GM21447 (cell line): ENCODE data around the gene ZNF512B.
"Not testable (repeated sequence)": the region's sequence is repeated elsewhere in the genome, so short reads cannot be mapped to it uniquely, and the experiment has no call there.

Experiments used
- ATAC-seq: cut with Tn5 transposase; IDR thresholded peaks from one replicate; pipeline ENCODE4 v1.9.1; 2021; ENCODE audit not compliant: unreplicated experiment

The ZNF512B gene

DNA sequence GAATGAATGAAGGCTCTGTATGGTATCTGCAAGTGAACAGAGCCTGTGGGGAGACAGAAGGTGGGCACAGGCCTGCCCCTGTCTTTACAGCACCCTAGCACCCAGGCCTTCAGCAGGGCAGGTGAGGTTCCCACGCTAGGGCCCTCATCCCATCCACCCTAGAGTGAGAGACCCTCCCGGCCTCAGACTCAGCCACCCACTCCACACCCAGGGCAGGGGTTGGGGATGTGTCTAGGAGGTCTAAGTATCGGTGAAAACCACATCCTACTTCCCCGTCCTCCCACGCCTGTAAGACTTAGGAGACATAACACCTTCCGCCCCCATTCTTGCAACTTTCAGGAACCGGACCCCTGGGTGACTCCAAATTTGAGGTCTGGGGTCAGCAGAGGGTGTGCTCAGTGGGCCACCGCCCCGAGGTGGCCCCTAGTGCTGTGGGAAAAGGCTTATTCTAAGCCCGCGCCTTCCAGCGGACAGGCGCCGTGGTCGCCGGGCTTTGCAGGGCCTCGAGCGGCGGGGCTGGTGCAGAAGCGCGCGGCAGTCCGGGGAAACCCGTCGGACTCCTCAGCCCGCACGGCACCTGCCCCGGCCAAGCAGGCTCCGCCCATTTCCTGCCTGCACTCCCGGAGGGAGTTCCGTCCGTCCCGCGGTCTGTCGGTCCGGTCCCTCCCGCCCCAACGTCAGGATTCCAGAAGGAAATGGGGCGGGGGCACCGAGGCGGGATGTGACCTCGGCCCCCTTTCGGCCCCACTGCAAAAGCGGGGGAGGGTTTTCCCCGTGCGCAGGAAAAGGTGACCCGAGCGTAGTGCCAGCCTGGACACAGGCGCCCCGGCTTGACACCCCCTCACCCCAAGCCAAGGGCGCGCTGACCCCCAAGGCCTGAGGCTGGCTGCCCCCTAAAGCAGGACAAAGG is 8.8 kb upstream of the ZNF512B start:
- ATAC-seq, result peak; percentile 36

DNA sequence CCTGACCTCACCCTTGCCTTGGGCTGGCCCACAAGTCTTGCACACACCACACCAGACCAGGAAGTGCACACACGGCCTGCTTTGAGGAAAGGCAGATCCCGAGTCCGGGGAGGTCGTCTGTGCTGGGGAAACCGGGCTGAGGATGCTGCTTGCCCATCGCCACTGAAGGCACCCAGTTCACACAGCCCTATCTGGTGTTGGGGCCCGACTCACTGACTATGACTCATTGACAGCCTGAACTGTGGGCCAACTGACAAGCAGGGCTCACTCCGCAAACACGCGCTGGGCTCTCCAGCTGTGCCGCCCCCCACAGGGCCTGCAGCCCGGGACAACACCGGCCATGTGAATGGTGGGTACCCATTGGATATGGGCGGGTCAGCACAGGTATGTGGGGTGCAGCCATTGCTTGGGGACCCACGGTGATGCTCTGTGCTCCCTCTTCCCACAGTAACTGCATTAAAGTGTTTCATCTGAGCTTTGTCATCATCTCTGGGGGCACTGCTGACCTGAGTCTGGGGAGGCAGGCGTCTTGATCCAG is 8.1 kb upstream of the ZNF512B start:
- no peak for ATAC-seq

DNA sequence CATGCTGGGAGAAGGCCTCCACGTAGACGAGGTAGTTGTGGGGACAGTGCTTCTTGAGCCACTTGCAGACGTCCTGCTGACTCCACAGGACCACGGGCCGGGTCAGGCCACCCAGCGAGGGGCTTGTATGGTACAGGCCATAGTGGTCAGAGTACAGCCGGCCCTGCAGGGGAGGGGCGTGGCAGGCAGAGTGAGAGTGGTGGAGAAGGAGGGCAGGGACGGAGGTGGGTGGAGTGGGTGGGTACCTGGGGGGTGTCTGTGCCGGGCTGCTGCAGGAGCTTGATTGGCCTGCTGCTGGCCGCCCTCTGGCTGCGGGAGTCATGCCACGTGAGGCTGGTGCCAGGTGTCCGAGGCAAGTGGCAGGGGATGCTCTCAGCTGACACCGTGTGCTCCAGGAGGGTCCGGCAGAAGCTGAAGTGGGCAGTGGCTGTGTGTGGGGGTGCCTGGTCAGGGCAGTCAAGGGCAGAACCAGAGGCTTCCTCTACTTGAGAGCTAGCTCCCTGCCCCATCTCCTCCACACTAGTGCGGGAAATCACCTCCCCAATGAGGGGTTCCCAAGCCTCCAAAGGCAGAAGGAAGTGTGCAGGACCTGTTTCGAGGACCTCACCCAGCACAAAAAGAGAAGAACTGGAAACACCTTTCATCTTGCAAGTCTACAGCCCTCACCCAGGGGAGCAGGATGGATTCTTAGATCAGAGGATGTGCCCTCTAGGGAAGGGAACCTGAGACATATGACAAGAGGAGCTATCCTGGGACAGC is 7.4 kb upstream of the ZNF512B start:
- no peak for ATAC-seq

DNA sequence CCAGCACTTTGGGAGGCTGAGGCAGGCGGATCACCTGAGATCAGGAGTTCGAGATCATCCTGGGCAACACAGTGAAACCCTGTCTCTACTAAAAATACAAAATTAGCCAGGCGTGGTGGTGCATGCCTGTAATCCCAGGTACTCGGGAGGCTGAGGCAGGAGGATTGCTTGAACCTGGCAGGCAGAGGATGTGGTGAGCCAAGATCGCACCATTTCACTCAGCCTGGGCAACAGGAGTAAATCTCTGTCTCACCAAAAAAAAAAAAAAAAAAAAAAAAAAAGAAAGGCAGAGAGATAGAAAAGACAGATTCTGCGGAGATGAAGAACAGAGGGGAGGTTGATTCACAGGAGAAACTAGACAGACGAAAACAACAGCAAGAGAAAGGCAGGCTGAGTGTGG is 6.8 kb upstream of the ZNF512B start:
- ATAC-seq, result not testable (repeated sequence)

DNA sequence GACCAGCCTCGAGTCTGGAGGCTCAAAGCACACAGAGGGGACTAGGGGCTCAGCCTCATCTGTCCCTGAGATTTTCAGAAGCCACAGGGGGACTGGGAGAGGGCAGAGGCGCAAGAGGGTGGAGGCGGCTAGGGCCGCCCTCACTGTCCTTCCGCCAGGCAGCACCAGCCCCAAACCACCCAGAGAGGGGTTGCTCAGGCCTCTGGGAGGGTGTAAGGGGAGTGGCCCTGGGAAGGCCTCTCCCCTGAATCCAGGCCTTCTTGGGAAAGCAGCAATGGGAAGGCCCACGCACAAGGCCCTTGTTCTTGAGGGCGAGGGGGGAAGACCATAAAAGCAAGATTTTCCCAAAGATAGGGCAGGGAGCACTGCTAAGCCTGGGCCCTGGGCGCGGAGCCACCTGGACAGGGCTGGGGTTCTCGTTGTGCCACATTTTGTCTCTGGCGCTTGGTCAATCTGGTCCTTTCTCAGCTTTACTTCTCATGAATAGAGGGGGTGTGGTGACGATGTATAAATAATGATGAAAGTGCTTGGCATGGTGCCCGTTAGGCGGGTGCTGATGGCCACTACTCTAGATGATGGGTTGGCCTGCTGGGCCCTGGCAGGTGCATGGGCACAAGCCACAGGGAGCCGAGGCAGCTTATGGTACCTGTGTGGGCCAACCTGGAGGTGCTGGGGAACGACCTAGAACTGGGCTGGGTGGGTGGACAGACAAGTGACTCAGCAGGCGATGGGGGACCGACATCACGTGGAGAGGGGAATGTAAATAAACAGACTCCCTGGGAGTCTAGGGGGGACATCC is 4.9 kb upstream of the ZNF512B start:
- no peak for ATAC-seq

DNA sequence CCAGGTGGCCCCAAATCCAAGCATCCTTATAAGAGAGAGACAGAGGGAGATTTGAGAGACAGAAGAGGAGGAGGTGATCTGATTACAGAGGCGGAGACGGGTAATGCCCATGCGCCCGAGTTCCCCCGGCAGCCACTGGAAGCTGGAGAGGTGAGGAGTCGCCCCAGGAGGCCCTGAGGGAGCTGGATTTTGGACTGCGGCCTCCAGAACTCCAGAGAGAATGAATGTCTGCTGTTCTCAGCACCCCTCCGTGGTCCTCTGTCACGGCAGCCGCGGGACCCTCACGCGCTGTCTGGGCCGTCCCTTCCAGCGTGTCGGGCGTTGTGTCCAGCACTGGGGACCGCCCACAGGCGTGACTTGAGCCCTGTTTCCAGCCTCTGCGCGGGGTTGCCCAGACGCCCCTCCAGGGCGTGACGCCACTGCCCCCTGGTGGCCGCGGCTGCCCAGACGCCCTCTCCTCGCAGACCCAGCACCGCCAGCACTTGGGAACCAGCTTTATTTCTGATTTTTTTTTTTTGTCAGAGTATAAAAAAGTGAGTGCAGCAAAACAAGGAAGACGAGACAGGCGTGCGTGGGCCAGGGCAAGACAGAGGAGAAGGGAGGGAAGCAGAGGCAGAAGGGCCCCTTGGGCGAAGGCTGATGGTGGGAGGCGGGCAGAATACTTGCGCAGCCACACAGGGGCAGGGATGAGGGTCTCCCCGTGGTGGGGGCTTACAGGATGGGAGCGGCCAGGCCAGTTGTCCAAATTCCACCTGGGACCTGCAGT is 4.1 kb upstream of the ZNF512B start:
- ATAC-seq, result no peak

DNA sequence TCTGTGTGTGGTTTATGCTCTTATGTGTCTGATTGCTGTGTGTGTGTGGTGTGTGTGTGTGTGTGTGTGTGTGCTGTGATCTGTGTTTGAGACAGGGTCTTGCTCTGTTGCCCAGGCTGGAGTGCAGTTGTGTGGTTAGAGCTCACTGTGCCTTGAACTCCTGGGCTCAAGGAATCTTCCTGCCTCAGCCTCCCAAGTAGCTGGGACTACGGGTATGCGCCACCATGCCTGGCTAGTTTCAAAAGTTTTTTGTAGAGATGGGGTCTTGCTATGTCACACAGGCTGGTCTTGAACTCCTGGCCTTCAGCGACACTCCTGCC is 3.4 kb upstream of the ZNF512B start:
- no peak for ATAC-seq

DNA sequence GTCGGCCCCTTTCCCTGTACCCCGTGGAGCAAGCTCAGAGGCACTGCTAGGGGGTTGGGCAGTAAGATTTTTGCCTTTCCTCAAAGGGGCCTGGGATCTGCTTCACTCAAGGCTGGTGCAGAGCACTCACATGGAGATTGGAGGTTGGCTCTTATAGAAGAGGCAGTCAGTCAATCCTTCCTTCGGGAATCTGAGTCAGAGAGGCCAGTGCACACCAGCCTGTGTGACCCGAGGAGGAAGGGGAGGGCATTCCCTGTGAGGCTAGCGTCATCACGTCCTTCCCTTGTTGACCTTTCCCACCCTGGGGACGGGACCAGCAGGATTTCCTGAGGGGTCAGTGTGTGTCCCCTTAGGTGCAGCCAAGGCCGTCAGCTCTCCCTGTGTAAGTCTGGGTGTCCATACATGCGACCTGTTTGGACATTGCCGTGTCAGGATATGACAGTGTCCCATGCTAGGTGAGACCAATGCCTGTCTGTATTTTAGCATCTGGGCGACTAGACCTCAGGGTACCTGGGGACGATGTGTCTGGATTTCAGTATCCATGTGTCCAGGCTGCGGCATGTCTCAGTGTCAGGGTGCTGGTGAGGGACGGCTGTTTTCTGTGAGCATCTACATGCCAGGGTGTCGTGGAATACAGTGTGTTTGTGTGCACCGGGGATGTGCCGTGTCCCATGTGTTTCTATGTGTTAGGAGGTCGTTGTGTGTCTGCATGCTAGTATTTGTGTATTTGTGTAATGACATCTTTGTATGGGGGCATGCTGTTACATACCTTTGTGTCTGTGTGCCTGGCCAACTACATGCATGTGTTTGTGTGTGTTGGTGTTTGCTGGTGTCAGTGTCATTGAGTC is 2.8 kb upstream of the ZNF512B start:
- no peak for ATAC-seq

DNA sequence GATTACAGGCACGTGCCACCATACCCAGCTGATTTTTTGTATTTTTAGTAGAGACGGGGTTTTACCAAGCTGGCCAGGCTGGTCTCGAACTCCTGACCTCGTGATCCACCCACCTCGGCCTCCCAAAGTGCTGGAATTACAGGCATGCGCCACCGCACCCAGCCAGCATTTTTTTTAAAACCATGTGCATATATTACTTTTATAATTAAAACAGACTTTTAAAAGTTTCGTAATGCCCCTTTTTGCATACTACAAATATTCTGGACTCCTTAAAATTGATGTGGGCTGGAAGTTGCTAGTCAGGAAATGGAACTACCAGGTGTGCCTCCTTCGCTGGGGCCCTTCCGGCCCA is 2.2 kb upstream of the ZNF512B start:
- not testable (repeated sequence) for ATAC-seq

DNA sequence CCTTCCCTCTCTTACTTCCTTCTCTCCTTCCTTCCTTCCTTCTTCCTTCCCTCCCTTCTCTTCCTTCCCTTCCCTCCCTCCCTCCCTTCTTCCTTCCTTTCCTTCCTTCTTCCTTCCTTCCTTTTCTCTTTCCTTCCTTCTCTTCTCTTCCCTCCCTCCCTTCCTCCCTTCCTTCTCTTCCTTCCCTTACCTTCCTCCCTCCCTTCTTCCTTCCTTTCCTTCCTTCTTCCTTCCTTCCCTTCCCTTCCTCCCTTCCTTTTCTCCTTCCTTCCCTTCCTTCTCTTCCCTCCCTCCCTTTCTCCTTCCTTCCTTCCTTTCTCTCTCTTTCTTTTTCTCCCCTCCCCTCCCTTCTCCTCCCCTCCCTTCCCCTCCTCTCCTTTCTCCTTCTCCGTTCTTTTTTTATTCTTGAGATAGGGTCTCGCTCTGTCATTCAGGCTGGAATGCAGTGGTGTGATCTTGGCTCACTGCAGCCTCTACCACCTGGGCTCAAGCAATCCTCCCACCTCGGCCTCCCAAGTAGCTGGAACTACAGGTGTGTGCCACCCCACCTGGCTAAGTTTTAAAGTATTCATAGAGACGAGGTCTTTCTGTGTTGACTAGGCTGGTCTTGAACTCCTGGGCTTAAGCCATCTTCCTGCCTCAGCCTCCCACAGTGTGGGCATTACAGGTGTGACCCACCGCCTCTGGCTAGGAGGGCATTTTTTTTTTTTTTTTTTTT is 1.1 kb upstream of the ZNF512B start:
- ATAC-seq, result no peak

DNA sequence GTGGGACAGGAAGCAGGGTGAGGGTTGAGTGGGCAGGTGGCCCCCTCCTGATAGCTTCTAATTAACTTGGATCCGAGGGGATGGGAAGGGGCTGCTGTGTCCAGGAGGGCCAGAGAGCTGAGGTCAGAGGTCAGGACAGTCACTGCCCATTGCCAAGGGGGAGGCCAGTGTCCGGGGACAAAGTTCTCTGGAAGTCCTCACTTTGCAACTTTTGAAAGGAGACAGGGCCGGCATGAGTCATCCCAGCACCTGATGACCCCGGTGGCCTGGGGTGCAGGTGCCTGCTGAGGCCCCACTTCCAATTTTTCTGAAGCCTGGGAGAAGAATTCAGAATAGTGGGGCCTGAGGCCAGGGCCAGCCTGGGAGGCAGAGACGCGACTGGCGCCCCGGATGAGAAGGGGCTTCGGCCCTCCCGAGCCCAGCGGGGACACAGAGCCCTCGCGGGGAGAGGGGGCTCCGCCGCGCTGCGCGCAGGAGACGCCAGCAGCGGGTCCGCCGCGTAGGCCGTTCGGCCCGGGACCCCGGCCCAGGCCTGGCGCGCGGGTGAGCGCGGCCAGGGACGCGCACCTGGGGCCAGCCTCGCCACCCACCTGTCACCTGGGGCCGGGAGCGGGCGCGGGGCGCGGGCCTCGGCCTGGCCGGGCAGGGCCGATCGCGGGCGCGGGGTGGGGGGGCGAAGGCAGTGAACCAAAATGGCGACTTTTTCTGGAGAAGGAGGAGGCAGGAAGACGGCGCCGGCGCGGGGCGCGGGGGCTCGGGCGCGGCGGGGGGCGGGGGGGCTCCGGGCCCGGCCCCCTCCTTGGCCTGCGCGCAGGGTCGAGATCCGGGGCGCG is 586 bp downstream of the ZNF512B start:
- ATAC-seq, result no peak

DNA sequence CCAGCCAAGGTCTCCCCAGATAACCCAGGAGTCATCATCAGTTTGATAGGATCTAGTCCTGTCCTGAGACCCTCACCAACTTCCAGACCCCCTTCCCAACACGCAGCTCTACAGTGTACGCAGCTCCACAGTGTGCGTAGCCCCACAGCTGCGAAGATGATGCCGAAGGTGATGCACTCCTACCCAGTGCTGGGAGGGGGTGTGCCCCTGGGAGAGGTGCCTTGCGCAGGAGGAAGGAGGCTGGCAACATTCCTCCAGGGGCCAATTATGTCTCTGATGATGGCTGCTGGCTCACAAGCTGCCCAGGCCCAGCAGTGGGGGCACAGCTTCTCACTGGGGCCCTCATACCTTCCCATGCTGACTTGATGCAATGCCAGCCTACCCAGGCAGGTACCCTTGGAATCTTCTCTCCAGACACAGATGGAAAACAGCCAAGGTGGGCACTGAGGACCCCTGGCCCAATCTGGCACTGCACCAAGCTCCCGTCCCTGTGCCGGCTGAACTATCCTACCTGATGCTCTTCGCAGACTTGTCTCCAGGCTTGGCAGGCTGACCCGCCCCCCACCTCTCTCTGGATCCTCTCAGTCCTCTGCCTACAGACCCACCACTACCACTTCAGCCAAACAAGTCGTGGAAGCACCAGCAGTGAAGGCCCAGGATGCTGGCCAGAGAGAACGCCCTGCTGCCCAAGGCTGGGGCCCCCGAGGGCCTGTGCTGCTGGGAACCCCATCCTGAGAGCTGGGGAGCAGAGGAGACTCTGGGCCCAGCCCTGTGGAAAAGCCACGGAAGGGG is 1.4 kb downstream of the ZNF512B start:
- no peak for ATAC-seq

DNA sequence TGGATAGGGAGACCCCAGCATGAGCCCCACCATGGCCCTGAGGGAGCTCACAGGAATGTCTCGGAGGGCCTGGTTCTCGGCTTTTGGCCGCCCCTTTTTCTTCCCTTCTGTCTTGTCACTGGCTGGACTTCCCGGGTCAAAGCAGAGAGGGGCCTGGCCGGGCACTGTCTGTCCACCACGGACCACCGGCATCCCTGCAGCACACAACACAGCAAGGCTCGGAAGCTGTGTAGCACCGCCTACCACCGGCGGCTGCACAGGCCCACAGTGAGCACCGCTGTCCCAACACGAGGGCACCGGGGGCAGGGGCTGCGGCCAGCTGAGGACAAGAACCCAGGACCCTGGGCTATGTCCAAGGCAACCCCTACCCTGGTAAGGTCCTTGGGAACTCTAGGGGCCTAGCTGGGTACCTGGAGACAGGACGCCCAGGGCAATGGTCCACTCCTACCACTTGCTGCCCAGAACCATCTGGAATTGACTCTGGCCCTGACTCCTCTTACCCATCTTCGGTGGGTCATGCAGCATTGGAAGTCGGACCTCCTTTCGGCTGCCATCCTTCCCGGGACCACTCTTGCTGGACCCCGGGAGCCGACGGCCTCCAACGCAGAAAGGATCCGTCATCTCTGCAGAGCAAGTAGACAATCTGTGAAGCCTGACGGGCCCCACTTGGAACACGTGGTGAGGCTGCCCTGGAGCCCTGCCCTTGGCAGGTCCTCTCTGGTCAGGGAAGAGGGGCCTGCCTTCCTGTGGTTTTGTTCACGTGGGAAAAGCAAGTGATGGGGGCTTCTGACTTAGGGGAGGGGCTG is 2.2 kb downstream of the ZNF512B start:
- no peak for ATAC-seq

DNA sequence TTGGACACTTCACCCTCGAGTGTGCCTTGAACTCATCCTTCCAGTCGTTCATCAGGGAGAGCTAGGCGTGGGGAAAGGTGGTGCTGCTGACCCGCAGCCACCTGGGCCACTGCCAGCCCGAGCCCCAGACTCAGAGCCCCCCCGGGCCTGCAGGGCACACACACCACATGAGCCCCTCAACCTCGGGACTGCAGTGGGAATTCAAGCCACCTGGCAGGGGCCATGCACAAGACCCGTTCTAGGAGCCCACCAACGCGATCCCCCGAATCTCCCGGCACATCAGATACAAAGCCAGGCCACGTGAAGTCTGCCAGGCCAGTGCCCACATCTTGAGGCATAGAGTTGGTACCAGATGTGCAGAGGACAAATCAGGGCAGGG is 2.8 kb downstream of the ZNF512B start:
- no peak for ATAC-seq

DNA sequence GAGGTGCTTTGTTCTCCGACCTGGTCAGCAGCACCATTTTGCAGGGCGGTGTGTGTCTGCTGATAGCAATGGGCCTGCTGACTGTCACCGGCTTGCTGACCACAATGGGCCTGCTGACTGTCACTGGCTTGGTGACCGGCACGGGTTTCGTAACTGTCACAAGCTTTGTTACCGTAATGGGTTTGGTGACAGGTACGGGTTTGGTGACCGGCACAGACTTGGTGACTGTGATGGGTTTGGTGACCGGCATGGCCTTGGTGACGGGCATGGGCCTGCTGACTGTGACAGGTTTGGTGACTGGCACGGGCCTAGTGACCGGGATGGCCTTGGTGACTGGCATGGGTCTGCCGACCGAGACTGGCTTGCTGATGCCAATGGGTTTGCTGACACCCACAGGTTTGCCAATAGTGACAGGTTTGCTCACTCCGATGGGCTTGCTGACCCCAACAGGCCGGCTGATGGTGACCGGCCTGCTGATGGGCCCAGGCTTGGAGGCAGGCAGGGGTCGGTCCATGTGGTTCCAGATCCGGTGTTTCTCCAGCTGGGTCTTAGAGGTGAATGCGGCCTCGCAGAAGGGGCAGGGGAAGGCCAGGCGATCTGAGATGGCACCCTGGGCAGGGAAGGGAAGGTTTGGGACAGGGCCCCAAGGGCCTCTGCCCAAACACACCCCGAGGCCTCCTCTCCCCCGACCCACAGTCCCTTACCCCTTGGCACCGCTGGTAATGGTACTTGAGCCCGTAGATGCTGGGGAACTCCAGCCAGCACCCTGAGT is 3.4 kb downstream of the ZNF512B start:
- no peak for ATAC-seq

DNA sequence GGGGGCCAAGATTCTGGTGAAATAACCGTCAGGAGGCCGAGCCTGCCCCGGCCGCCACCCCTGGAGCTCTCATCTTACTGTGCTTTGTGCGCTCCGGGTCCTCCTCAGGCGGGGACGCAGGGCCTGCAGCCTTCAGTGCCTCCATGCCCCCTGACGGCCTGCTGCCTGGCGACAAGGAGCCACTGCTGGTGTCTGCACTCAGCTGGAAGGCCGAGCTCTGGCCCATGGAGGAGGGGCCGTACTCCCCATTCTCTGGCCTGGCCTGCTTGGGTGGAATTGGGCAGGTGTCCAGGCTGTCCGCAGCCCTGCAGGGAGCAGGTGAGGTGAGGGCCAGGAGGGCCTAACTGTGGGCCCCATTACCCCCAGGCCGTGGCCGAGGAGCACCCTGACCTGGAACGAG is 5.3 kb downstream of the ZNF512B start:
- ATAC-seq, result no peak
